Measurements from ENCODE around the gene SDHB. TPM values are rescaled to one million over a fixed set of nuclear protein-coding genes. Genes with fewer than 3 reads are reported as not detected.

Gene SDHB
- 81.0 and 87.0 TPM in 2 replicates for total RNA-seq

GRCh38 chr1:17053685-17054410, at the start of gene SDHB:
Gene SDHB, minus strand, starts transcription at chr1:17054032. Its CDS starts 13 bp downstream, at chr1:17054019.

GRCh38 chr1:17011439-17012307, 42.2 kb downstream of the SDHB start, which contains the start of gene ATP13A2:
Gene ATP13A2, minus strand, starts transcription at chr1:17011928. Its CDS starts 190 bp downstream, at chr1:17011738.

DNA sequence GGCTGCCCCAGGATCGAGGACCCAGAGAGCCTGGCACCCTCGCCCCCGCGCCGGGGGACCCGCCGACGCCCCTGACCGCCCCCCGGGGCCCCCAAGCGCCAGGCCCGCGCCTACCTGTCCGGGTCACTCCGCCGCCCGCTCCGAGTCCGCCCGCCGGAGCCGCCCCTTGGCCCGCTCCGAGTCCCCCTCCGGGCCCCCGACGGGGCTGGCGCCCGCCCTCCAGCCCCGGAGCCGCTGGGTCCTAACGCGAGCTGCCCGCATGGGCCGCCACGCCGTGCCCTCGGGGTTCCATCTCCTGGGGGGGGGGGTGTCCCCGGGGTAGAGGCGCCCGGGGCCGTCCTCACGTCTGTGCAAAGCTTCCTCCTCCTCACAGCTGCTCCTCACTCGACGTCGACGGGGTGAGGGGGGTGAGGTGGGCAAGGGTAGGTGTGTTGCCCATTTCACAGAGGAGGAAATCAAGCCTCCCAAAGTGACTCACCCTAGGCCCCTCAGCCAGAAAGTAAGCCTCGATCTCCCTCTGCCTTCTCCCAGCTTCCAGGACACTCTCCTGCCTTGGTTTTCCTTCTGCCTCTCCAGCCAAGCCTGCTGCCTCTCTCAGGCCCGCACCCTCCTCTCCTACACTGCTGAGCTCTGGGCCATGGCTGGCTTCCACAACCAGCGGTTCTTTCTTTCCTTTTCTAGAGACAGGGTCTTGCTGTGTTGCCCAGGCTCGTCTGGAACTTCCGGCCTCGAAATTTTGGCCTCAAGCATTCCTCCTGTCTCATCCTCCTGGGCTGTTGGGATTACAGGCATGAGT, 73.2 kb downstream of the SDHB start, which contains the start of gene MFAP2:
Gene MFAP2, minus strand, starts transcription at position 148 of the 796 bp plus-strand sequence. CDS start 2,347 bp downstream, outside the sequence.

Other genes with a start within 250 kb of the SDHB start
- not detected in 2 replicates for gene RNU1-2, start 158.1 kb downstream of the SDHB start, total RNA-seq
- 3.1 and 18.2 TPM in 2 replicates for gene CROCC, start 132.1 kb downstream of the SDHB start, total RNA-seq
- gene MFAP2, start 73.4 kb downstream of the SDHB start, total RNA-seq = 20.6 and 38.1 TPM in 2 replicates
- gene ATP13A2, start 42.1 kb downstream of the SDHB start, total RNA-seq = 39.9 and 42.1 TPM in 2 replicates
- not detected in 2 replicates for gene PADI2, start 65.4 kb upstream of the SDHB start, total RNA-seq
- gene PADI1, start 151.1 kb upstream of the SDHB start, total RNA-seq = not detected in 2 replicates
- not detected in 2 replicates for gene PADI3, start 195.1 kb upstream of the SDHB start, total RNA-seq